Fibroblast of the aortic adventitia (primary cell): ENCODE results near the gene THY1. TPM values are rescaled to one million over a fixed set of nuclear protein-coding genes. Genes with fewer than 3 reads are reported as not detected.
"Not testable (repeated sequence)": the region's sequence is repeated elsewhere in the genome, so short reads cannot be mapped to it uniquely, and the experiment has no call there.

Experiments
- DNase-seq: peaks from one replicate; pipeline ENCODE4 v3.0.0-alpha.2; 2010; ENCODE audit warnings: low read depth
- H3K4me3 ChIP-seq: 2 replicates; pipeline ENCODE4 v1.5.1; 2011; ENCODE audit warnings: low read depth, mild to moderate bottlenecking, control low read depth, low read length, moderate library complexity
- total RNA-seq: library from RNA; depleted of rRNA; stranded (reverse); fragments of >200 nt; gene quantifications from 2 replicates; pipeline ENCODE4 v1.2.3, GENCODE V29; 2012; ENCODE audit warnings: low replicate concordance
- TF ChIP-seq, protein P1 (sequence below): IDR thresholded peaks from 2 replicates; pipeline ENCODE4 v1.5.1; 2011; ENCODE audit warnings: mild to moderate bottlenecking, low read length, control low read depth, inconsistent platforms; ENCODE audit not compliant: insufficient read depth

Gene THY1
- total RNA-seq, 1 donor = 164 TPM

GRCh38 chr11:119461229-119461963, 38.4 kb upstream of the THY1 start:
- TF ChIP-seq, protein P1, sequence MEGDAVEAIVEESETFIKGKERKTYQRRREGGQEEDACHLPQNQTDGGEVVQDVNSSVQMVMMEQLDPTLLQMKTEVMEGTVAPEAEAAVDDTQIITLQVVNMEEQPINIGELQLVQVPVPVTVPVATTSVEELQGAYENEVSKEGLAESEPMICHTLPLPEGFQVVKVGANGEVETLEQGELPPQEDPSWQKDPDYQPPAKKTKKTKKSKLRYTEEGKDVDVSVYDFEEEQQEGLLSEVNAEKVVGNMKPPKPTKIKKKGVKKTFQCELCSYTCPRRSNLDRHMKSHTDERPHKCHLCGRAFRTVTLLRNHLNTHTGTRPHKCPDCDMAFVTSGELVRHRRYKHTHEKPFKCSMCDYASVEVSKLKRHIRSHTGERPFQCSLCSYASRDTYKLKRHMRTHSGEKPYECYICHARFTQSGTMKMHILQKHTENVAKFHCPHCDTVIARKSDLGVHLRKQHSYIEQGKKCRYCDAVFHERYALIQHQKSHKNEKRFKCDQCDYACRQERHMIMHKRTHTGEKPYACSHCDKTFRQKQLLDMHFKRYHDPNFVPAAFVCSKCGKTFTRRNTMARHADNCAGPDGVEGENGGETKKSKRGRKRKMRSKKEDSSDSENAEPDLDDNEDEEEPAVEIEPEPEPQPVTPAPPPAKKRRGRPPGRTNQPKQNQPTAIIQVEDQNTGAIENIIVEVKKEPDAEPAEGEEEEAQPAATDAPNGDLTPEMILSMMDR = no peak
- no peak overlapping the region for H3K4me3 ChIP-seq
- DNase-seq = peak; percentile 30

DNA sequence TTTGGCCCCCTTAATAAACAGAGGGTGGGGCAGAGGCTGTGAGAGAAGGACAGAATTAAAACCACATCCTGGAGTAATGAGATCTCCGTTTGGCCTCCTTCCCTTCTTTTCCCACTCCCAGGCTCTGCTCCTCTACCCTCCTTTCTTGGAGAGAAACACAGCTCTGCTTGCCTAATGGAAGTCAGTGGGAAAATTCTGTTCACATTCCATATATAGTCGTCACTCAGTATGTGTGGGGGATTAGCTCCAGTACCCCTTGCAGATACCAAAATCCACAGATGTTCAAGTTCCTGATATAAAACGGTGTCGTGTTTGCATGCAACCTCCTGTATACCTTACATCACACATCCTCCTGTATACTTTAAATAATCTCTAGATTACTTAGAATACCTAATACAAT, 37.6 kb upstream of the THY1 start:
- TF ChIP-seq, protein P1 = no peak
- no peak overlapping the region for H3K4me3 ChIP-seq
- peak; percentile 95 for DNase-seq

GRCh38 chr11:119460097-119460496, 37.1 kb upstream of the THY1 start:
- H3K4me3 ChIP-seq = no peak overlapping the region
- TF ChIP-seq, protein P1 = no peak
- DNase-seq = no peak

- no peak for DNase-seq
- TF ChIP-seq, protein P1 = no peak
- no peak overlapping the region for H3K4me3 ChIP-seq
These were observed 36.5 kb upstream of the THY1 start for GRCh38 chr11:119459293-119459976.

- not testable (repeated sequence) for H3K4me3 ChIP-seq, DNase-seq
These were observed 32.7 kb upstream of the THY1 start for GRCh38 chr11:119455708-119456107.

GRCh38 chr11:119455241-119455640, 32.3 kb upstream of the THY1 start:
- not testable (repeated sequence) for H3K4me3 ChIP-seq, DNase-seq

DNA sequence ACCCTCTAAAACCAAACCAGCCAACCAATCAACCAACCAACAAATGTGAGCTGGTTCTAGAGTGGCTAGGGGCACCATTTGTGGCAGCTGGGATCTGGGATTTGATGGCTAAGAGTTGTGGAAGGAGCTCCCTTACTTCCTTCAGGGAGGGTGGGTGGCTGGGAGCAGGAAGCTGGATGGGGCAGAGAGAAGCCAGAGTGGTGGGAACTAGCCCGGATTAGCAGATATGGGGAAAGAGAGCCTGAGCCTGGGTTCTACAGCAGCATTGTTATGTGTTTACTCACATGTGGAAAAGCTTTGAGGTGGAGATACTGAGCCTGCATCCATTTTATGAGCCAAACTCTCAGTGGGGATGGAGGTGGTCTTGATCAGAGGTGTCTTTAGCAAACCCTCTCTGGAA, 30.9 kb upstream of the THY1 start:
- H3K4me3 ChIP-seq = no peak overlapping the region
- DNase-seq = no peak
- TF ChIP-seq, protein P1 = no peak
